Peyer's patch (tissue), 4 donors: ENCODE results near the gene MYO1D. TPM values are rescaled to one million over a fixed set of nuclear protein-coding genes. Genes with fewer than 3 reads are reported as not detected.
A peak's percentile ranks its signal among the peaks of the same experiment; 100 is the strongest.

ENCODE experiments used
- DNase-seq, 3 donors: peaks; one replicate each; pipeline ENCODE4 v3.0.0-alpha.2; 2017 to 2019
- H3K27ac ChIP-seq, 4 donors: fragments of 200-600 bp; sonication (generic); one replicate each; pipeline ENCODE4 v1.5.1; 2016 to 2019
- H3K27me3 ChIP-seq, 2 donors: fragments of 200-600 bp; sonication (generic); one replicate each; pipeline ENCODE4 v1.5.1; 2019
- H3K36me3 ChIP-seq, 3 donors: fragments of 200-600 bp; sonication (generic); one replicate each; pipeline ENCODE4 v1.5.1; 2016 to 2019
- H3K4me1 ChIP-seq, 4 donors: fragments of 200-600 bp; sonication (generic); one replicate each; pipeline ENCODE4 v1.5.1; 2016 to 2019
- H3K4me3 ChIP-seq, 4 donors: fragments of 200-600 bp; sonication (generic); 1 replicate in 3 of 4; 2 replicates in 1 of 4; pipeline ENCODE4 v1.5.1; 2016 to 2019; ENCODE audit warnings: mild to moderate bottlenecking in 1 of 4
- H3K9me3 ChIP-seq, 4 donors: fragments of 200-600 bp; sonication (generic); one replicate each; pipeline ENCODE4 v1.5.1; 2016 to 2019; ENCODE audit warnings: mild to moderate bottlenecking in 1 of 4
- CTCF ChIP-seq, 6 experiments: fragments of 450-650 bp in 4 of 6; fragments of 200-600 bp in 2 of 6; sonication (generic) in 1 of 6; IDR thresholded peaks; one replicate each; pipeline ENCODE4 v1.5.1; 2017 to 2019; ENCODE audit warnings: antibody characterized with exemption in 6 of 6, mild to moderate bottlenecking in 3 of 6, moderate library complexity in 1 of 6
- POLR2A ChIP-seq, 2 donors: fragments of 450-650 bp; IDR thresholded peaks; one replicate each; pipeline ENCODE4 v1.5.1; 2017; ENCODE audit warnings: antibody characterized with exemption in 2 of 2, mild to moderate bottlenecking in 2 of 2, moderate library complexity in 2 of 2
- total RNA-seq, 4 donors: library from RNA; depleted of rRNA; stranded (reverse); fragments of >200 nt; gene quantifications; one replicate each; pipeline ENCODE4 v1.1.0, GENCODE V29; 2016

The MYO1D gene
- total RNA-seq, 4 donors from 2014 or later = 148 to 340 (median 328) TPM

GRCh38 chr17:32449963-32450362 lies 427.0 kb downstream of the MYO1D start:
- H3K4me3 ChIP-seq = no peak overlapping the region
- DNase-seq = no peak
- no peaks in the 10 kb centered on the region for H3K27me3 ChIP-seq
- peaks cover 0 to 71% (median 0%) of the 10 kb centered on the region in 3 donors for H3K36me3 ChIP-seq
- peaks cover 0 to 18% (median 2%) of the 10 kb centered on the region in 4 donors for H3K4me1 ChIP-seq
- TF ChIP-seq POLR2A (IDR thresholded peaks at IDR 0.05) (no peak), CTCF (IDR thresholded peaks at IDR 0.05) (no peak)
- H3K27ac ChIP-seq = no peak overlapping the region
- no peaks in the 10 kb centered on the region for H3K9me3 ChIP-seq

DNA sequence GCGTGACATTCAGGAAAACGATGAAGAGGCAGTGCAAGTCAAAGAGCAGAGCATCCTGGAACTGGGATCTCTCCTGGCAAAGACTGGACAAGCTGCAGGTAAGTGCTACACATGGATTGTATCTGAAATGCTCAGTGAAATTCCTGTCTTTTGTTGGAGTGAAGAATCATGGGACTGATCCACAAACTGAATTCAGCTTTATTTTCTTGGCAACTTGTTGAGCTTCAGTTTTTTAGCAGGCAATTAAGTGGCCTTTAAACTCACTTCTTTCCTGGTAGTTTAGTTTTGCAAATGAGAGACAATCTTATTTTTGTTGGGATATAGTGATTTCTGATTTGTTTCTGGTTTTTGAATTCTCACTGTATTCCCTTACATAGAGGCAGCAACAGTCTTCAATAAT lies 430.0 kb downstream of the MYO1D start:
- H3K36me3 ChIP-seq = peaks cover 0 to 40% (median 0%) of the 10 kb centered on the region in 3 donors
- no peak for TF ChIP-seq POLR2A (IDR thresholded peaks at IDR 0.05)

GRCh38 chr17:32445971-32446370 lies 431.0 kb downstream of the MYO1D start:
- H3K4me3 ChIP-seq = peak overlapping the region in 1 of 4 donors; percentile 89

More for the DNA sequence above, 430.0 kb downstream of the MYO1D start:
- no peaks in the 10 kb centered on the region for H3K27me3 ChIP-seq
- no peak overlapping the region for H3K4me3 ChIP-seq
- peaks cover 0 to 18% (median 5%) of the 10 kb centered on the region in 4 donors for H3K4me1 ChIP-seq
- no peak overlapping the region for H3K27ac ChIP-seq
- DNase-seq = no peak
- no peaks in the 10 kb centered on the region for H3K9me3 ChIP-seq

GRCh38 chr17:32445497-32445896 lies 431.4 kb downstream of the MYO1D start:
- H3K4me3 ChIP-seq = peak overlapping the region; percentile 89 to 98 (median 98)
- TF ChIP-seq POLR2A (IDR thresholded peaks at IDR 0.05) (no peak), CTCF (IDR thresholded peaks at IDR 0.05) (no peak)
- no peak for DNase-seq
- peaks cover 0 to 18% (median 5%) of the 10 kb centered on the region in 4 donors for H3K4me1 ChIP-seq
- no peaks in the 10 kb centered on the region for H3K9me3 ChIP-seq
- peaks cover 0 to 26% (median 0%) of the 10 kb centered on the region in 3 donors for H3K36me3 ChIP-seq
- no peaks in the 10 kb centered on the region for H3K27me3 ChIP-seq
- H3K27ac ChIP-seq = peak overlapping the region in 2 of 4 donors; percentile 85 to 89

More at GRCh38 chr17:32445971-32446370, 431.0 kb downstream of the MYO1D start:
- no peak for TF ChIP-seq CTCF (IDR thresholded peaks at IDR 0.05)
- no peak for TF ChIP-seq POLR2A (IDR thresholded peaks at IDR 0.05)
- Histone ChIP-seq H3K27ac (no peak overlapping the region), H3K4me1 (peaks cover 0 to 18% (median 5%) of the 10 kb centered on the region in 4 donors), H3K36me3 (peaks cover 0 to 31% (median 0%) of the 10 kb centered on the region in 3 donors), H3K9me3 (no peaks in the 10 kb centered on the region), H3K27me3 (no peaks in the 10 kb centered on the region)
- DNase-seq = no peak

DNA sequence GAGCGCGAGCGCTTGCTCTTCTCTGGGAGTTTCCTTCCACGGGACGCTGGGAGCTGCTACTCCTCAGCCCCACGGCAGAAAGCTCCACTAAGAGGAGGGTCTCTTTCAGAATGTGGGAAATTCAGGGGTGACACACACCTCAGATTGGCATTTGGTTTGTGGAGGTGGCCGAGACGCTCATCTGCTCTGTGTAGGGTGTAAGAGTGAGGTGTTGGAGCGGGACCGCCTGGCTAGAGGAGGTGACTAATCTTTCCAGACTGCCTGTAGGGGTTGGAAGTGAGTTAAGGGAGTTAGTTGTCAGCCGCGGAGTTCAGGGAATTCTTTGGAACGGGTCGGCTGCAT lies 431.9 kb downstream of the MYO1D start:
- Histone ChIP-seq H3K27ac (peak overlapping the region; percentile 79 to 89 (median 84)), H3K36me3 (peaks cover 0 to 21% (median 0%) of the 10 kb centered on the region in 3 donors), H3K27me3 (no peaks in the 10 kb centered on the region), H3K9me3 (no peaks in the 10 kb centered on the region), H3K4me3 (peak overlapping the region; percentile 89 to 98 (median 98)), H3K4me1 (peaks cover 0 to 18% (median 5%) of the 10 kb centered on the region in 4 donors)
- peak in 1 of 3 donors; percentile 53 for DNase-seq
- TF ChIP-seq CTCF (IDR thresholded peaks at IDR 0.05) = no peak
- no peak for TF ChIP-seq POLR2A (IDR thresholded peaks at IDR 0.05)

DNA sequence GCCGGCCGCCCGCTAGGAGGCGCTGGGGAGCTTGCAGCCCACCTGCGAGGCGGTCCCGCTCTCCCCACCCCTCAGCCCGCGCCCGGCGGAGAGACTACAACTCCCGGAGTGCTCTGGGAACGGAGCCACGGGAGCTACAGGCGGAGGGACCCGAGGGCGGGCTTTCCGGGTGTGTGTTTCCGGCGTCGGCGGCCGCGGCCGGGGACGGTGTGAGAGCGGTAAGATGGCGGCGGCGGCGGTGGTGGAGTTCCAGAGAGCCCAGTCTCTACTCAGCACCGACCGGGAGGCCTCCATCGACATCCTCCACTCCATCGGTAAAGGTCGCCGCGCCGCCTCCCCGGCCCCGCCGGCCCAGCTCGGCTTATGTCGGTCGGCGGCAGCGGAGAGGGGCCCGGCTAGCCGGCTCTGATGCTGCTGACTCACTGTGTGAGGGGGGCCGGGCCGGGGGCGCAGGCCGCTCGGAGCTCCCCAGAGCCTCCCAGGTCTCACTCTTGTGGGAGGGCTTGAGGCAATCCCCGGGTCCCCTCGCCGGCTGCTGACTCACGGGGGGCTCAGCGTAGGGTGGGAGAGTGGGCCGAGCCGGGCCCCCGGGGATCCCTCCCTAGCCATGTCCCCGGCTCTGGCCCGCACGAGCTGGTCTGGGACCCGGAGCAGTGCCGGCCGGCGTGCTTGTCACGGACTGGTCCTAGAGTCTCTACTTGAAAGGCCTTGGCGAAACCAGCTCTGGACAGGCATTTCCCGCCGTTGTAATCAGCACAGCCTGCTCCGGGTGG lies 432.4 kb downstream of the MYO1D start, which contains the start of gene PSMD11:
PSMD11 (plus strand) TSS at position 210 of the 773 bp plus-strand sequence; CDS start at position 224, 14 bp downstream.
- Histone ChIP-seq H3K27me3 (no peaks in the 10 kb centered on the region), H3K4me3 (peak within 1 kb of the TSS; percentile 89 to 98 (median 98)), H3K27ac (peak within 1 kb of the TSS; percentile 79 to 89 (median 84)), H3K36me3 (peaks cover 0 to 16% (median 0%) of the 10 kb centered on the region in 3 donors), H3K9me3 (no peaks in the 10 kb centered on the region), H3K4me1 (peaks cover 0 to 18% (median 5%) of the 10 kb centered on the region in 4 donors)
- peak; percentile 45 to 65 for TF ChIP-seq POLR2A (IDR thresholded peaks at IDR 0.05)
- peak in 4 of 6 experiments; percentile 79 to 89 (median 86) for TF ChIP-seq CTCF (IDR thresholded peaks at IDR 0.05)
- DNase-seq = peak; percentile 97 to 99 (median 98)
